NCI-H1694 (cell line): Measurements from ENCODE around the gene SNAP91.
"Not testable (repeated sequence)": the region's sequence is repeated elsewhere in the genome, so short reads cannot be mapped to it uniquely, and the experiment has no call there.

Experiments
- DNase-seq: peaks from one replicate; lab custom pipeline; 2025; lab: John Stamatoyannopoulos, UW

Gene SNAP91

DNA sequence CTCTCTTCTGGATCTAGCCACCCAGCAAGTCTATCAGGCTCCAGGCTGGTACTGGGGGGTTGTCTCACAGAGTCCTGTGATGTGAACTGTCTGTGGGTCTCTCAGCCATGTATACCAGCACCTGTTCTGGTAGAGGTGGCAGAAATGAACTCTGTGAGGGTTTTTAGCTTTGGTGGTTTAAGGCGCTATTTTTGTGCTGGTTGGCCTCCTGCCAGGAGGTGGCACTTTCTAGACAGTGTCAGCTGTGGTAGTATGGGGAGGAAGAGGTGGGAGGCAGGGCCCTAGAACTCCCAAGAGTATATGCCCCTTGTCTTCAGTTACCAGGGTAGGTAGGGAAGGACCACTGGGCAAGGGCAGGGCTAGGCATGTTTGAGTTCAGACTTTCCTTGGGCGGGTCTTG, 75.8 kb downstream of the SNAP91 start:
- DNase-seq = no peak

GRCh38 chr6:83629908-83630307, 79.0 kb downstream of the SNAP91 start:
- DNase-seq = not testable (repeated sequence)

DNA sequence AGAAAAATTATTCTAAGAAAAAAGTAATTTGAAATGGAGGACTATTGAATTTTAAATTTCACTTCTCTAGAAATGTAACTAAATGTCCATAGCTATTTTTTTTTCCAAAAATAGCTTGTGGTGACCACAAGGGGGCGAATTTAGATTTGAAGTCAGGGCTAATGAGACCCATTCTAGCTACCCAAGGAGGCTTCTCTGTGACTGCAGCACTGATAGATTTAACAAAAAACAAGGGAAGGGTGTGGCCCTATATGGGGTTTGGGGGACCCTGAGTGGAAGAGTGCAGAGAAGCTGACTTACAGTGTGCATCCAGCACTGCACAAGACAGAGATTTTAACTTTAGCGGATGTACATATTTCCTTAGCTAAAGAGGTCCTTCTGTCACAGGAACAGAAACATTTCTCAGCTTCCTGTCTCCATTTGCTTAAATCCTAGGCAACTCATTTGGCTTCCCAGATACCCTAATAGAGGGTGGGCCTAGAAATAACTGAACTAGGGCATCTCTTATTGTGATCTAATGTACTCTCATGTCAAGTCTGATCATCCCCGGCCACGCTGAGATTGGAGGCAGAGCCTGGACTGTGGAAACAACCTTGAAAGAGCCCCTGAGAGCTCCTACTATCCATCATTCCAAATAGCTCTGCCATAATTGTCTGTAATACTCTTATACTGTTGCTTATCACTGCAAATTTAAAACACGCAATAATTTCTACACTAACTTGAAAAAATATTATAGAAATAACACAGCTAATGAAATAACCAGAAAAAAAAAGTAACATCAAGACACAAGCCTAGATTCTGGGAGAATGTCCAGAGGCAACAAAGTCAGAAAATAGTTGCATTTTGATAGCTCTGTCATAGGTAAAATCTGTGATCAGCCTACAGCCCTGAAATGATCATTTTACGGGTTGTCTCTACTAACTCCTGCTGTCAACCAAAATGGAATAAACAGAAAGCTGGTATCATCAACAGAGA, 93.6 kb downstream of the SNAP91 start:
- DNase-seq = peak; percentile 4

DNA sequence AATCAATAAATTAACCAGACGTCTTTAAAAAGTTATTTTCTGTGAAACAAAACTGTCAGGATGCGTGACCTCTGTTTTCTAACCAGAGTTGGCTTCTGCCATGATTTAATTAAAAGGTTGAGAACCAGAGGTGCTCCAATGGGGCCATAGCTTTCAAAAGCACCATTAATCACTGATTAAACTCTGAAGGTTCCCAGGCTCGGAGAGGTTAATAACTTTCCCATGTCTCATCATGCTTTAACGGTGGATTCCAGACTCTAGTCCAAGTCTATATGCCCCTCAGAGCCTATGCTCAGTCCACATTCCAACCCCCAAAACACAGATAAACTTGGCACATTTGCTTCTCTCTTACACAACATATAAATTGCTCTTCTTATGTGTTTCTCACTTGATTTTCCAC, 95.5 kb downstream of the SNAP91 start:
- DNase-seq = no peak

- DNase-seq = no peak
Measured at GRCh38 chr6:83609248-83609647, 99.7 kb downstream of the SNAP91 start.

DNA sequence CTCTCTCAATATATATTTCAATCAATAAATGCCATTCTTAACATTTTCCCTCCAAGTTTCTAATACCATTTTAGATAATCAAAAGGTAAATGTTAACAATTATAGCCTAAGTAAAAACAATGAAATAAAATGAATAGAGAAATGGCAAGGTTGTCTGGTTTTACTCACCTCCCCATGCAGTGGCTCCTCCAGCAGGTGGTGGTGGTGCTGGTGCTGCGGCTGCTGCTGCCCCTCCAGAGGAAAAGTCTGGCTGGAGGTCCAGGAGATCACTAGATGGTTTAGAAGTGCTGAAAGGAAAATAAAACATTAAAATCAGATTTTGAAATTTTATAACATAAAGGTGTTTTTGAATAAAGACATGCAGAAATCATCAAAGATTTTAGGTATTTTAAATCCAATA, 103.4 kb downstream of the SNAP91 start:
- no peak for DNase-seq

DNA sequence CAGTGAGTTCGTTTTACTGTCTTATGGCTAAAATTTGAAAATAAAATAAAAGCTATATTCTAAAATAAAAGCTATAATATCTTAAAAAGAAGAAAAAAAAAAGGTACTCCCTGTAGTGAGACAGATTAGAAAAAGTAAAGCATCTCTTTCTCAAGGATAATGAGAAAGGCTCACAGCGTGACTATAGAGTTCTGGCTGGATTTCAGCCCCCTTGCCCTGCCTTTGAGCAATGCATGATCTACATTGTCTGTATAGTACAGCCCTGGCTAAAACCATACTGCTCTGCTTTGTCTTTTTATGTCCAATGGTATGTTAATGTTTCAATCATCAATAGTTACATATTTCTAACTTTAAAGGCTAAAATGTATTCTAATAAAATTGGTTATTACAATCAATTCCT, 105.3 kb downstream of the SNAP91 start:
- DNase-seq = no peak

- DNase-seq = no peak
Measured at GRCh38 chr6:83601119-83601518, 107.8 kb downstream of the SNAP91 start.

GRCh38 chr6:83600459-83600858, 108.4 kb downstream of the SNAP91 start:
- DNase-seq = no peak

DNA sequence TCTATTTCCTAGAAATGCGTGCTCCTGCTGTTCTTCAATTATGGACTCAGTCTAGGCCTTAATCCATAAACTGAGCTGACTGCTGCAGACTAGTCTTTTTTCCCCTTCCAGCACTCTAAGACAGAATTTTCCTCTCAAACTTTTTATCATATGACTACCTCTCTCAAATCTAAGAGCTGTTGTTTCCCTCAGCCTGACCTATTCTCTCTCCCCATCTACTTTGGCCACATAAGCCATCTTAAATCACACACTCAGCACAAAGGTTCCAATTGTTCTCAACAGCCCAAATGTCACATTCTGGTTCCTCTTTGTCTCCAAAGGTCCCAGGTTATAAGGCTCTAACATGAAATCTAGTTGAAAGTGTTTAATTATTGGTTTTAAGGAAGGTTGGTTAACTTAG, 111.4 kb downstream of the SNAP91 start:
- DNase-seq = no peak

DNA sequence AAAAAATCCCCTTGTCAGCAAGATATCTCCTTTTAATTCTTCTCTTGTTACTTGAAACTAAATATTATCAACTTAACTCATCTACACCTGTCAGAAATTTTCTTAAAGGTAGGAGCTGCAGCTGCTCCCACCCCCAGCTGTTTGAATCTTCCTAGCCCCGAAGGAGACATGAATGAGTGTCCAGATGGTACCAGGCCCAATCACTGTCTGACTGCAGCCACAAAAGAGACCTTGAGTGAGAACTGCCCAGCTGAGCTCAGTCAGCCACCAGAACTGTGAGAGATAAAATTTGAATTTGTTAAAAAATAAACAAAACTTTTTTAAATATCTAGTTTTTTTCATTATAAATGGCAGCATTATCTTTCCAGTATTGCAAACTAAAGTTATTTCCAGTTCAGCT, 111.8 kb downstream of the SNAP91 start:
- no peak for DNase-seq

DNA sequence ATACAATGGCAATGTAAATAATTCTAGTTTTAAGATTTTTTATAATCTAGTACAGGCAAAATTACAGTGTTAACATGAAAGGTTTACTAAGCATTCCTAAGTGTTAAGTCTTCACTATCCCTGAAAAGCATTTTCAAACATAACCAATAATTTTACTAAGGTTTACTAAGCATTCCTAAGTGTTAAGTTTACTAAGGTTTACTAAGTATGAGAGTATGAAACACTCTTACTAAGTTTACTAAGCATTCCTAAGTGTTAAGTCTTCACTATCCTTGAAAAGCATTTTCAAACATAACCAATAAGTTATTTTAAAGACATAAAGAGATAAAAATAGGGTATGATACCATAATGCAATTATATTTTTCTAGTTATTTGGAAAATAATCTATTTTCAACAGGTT, 114.0 kb downstream of the SNAP91 start:
- no peak for DNase-seq

DNA sequence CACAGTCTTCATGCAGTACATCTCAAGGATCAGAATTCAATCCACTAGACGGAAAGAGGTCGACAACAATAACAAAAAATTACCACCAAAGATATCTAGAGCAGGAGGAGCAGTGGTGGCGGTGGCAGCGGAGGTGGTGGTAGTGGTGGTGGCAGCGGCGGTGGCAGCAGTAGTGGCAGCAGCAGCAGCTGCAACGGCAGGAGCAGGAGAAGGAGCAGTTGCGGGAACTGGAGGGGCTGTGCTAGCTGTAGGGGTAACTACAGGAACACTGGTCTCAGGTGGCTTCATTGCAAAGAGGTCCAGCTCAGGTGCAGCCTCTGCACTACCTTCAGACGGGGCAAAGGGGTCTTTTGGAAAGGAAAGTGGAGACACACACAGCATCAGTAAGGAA, 115.5 kb downstream of the SNAP91 start:
- no peak for DNase-seq

DNA sequence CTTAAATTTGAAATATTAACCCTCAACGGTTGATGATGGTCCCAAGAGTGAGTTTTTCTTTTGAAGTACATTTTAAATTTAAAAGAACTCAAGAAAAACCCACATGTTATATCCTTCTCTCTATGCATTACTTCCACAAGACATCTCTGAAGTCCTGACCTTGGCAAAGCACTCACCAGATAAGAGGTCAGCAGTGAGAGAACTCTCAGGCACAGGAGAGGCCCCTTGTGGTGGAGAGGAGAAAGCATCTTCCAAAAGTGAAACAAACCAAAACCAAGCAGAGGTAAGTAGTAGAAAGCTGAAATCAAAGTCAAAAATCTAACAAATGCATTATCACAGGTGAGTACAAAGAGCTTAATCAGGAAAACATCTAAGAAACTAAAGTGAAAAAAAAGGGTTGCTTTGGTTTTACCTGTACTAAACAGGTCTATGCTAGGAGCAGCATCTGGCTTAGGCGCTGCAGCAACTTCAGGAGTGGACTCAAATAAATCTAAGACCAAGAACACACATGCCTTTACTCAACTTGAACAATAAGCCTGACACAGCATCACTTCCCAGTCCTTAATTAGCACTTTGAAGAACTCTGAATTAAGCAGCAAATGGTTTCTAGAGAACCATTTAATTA, 116.0 kb downstream of the SNAP91 start:
- no peak for DNase-seq

- no peak for DNase-seq
Measured at GRCh38 chr6:83590416-83590815, 118.5 kb downstream of the SNAP91 start.

- no peak for DNase-seq
Measured at GRCh38 chr6:83589076-83589475, 119.8 kb downstream of the SNAP91 start.

DNA sequence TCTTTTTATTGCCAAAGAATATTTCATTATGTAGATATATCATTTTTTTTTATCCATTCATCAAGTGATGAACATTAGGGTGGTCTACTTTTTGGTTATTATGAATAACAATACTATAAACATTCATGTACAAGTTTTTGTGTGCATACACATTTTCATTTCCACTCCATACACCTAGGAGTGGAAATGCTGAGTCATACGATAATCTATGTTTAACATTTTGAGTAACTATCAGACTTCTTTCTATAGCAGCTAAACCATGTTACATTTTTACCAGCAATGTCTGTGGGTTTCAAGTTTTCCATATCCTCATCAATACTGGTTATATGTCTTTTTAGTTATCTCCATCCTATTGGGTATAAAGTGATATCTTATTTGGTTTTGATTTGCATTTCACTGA, 130.8 kb downstream of the SNAP91 start:
- no peak for DNase-seq

DNA sequence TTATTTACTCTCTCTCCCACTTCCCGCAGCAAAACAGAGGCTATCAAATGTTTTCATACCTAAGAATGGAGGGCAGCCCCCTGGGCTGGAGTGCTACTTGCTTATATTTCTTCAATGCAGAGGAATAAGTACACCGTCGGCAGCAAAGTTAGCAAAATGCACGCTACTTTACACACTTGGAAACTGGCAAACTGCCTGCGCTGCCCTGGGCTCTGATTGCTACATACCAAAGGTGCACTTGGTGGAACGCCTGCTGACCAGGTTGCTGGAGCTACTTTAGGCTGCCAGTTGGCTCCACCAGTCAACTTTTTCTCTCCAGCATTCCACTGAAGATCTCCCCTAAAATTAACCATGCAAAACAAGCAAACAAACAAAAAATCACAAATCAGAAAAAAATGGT, 134.1 kb downstream of the SNAP91 start:
- no peak for DNase-seq

GRCh38 chr6:83571663-83572185, 137.2 kb downstream of the SNAP91 start:
- DNase-seq = not testable (repeated sequence)

DNA sequence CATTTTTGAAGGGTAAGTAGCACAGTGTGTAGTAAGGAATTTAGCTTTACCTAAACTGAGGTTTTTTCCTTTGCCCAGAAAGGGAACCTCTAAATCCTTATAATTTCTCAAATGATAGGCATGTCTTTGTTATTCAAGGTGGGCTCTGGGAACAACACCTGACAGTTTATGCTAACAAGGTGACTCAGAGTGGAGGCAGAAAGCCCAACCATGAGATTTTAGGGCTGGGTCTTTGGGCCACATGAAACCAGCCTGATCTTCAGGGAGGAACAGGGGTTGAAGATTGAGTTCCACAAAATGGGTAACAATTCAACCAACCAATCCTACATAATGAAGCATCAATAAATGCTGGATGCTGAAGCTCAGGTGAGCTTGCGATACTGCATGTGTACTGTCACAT, 149.9 kb downstream of the SNAP91 start:
- DNase-seq = no peak

- no peak for DNase-seq
Measured at GRCh38 chr6:83556871-83557270, 152.0 kb downstream of the SNAP91 start.

DNA sequence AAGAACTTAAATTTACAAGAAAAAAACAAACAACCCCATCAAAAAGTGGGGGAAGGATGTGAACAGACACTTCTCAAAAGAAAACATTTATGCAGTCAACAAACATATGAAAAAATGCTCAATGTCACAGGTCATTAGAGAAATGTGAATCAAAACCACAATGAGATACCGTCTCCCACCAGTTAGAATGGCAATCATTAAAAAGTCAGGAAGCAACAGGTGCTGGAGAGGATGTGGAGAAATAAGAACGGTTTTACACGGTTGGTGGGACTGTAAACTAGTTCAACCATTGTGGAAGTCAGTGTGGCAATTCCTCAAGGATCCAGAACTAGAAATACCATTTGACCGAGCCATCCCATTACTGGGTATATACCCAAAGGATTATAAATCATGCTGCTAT, 157.2 kb downstream of the SNAP91 start:
- DNase-seq = not testable (repeated sequence)

- DNase-seq = not testable (repeated sequence)
Measured at GRCh38 chr6:83550482-83550881, 158.4 kb downstream of the SNAP91 start.
